ENCODE data around the gene SIRPA.

- no peak for TF ChIP-seq POLR2AphosphoS5 (IDR thresholded peaks at IDR 0.05; ENCODE audit: low read depth, low read length)
- TF ChIP-seq POLR2A (IDR thresholded peaks at IDR 0.05; ENCODE audit: low read depth, low read length) = no peak
These were observed 44.0 kb downstream of the SIRPA start for GRCh38 chr20:1939270-1939595.

Measured in GM12892 (cell line).